Activated CD8-positive, alpha-beta memory T cell treated with anti-CD3 and anti-CD28 coated beads for 48 hours (primary cell): ENCODE data around the gene MBNL2.

ENCODE experiments used
- DNase-seq, 3 experiments: peaks; one replicate each; pipeline ENCODE4 v3.0.0-alpha.2; 2020; ENCODE audit warnings: low read depth in 2 of 3, low spot score in 2 of 3

MBNL2 gene

GRCh38 chr13:97372936-97373335 lies 150.8 kb downstream of the MBNL2 start:
- no peak for DNase-seq

- DNase-seq: no peak
Observed at GRCh38 chr13:97373787-97374186, 151.7 kb downstream of the MBNL2 start.

DNA sequence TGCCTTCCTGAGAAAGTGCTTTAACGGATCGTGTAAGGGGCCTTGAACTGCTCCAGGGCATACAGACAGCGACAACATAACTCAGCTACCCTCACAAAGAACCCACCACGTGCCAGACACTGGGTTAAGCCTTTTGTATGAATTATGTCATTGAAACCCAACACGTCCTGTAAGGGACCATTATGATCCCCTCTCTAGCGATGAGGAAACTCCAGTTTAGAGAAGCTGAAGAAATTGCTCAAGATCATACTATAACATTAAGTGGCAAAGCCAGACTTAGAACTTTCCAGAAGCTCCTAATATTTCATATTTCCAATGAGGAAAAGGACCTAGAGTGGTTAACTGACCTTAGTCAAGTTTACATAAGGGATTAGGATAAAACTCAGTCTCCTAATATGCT lies 154.8 kb downstream of the MBNL2 start:
- no peak for DNase-seq

DNA sequence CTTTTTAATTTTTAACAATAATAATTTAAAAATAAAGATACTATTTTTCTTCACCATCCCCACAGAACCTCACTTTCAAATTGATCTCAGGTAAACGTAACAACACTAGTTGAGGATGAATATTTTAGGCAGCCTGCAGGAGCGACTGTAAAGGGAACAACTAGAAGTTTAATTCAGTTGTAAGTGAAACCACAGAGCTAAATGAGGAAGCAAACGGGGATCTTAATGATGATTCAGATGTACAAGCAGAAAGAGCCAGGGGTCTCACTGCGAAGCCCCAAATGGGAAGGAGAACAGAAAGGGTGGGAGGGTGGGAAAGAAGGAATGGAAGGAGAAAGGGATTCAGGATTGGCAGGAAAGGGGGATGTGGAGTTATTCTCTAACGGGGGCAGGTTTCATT lies 157.3 kb downstream of the MBNL2 start:
- no peak for DNase-seq

- no peak for DNase-seq
Observed at GRCh38 chr13:97380696-97381095, 158.6 kb downstream of the MBNL2 start.

GRCh38 chr13:97381189-97381588 lies 159.1 kb downstream of the MBNL2 start:
- no peak for DNase-seq

- no peak for DNase-seq
Observed at GRCh38 chr13:97382276-97382675, 160.1 kb downstream of the MBNL2 start.

DNA sequence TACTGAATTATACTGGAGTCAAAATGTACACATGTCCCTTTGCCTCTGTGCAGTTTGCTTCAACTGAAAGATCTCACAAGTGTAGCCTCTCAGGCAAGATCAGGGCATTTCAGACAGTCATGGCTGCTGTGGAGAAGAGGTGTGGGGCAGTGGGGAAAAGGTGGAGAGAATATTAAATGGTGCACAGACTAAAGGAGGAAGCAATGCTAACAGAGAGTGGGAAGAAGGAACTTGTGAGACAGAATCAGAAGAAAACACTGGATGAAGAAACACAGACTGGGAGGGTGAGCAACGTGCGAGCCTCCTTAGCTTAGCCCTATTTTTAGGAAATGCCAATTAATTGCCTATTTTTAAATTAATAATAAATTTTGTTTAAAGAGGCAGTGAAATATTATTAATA lies 162.2 kb downstream of the MBNL2 start:
- DNase-seq: no peak

- no peak for DNase-seq
Observed at GRCh38 chr13:97385146-97385545, 163.0 kb downstream of the MBNL2 start.

DNA sequence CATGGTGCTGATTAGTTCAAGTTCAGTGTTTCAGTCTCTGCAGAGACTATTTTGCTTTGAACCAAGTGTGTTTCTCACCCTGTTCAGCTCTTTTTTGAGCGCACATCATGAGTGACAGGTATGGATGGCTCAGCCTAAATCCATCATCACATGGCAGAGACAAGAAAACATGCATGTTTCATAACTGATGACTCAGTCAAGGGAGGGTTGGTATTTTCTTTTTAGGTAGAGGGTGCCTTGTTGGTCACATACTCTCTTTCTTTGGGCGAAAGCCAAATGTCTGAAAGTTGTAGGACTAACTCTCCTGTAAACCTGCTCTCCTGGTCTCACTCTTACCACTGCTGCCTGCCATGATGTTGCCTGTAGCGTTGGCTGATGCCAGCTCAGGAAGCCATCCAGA lies 163.7 kb downstream of the MBNL2 start:
- DNase-seq: no peak

GRCh38 chr13:97386801-97387484 lies 164.8 kb downstream of the MBNL2 start:
- DNase-seq: no peak

GRCh38 chr13:97387485-97387839 lies 165.3 kb downstream of the MBNL2 start:
- DNase-seq: no peak

GRCh38 chr13:97387890-97388289 lies 165.8 kb downstream of the MBNL2 start:
- no peak for DNase-seq

- no peak for DNase-seq
Observed at GRCh38 chr13:97388373-97388772, 166.2 kb downstream of the MBNL2 start.

DNA sequence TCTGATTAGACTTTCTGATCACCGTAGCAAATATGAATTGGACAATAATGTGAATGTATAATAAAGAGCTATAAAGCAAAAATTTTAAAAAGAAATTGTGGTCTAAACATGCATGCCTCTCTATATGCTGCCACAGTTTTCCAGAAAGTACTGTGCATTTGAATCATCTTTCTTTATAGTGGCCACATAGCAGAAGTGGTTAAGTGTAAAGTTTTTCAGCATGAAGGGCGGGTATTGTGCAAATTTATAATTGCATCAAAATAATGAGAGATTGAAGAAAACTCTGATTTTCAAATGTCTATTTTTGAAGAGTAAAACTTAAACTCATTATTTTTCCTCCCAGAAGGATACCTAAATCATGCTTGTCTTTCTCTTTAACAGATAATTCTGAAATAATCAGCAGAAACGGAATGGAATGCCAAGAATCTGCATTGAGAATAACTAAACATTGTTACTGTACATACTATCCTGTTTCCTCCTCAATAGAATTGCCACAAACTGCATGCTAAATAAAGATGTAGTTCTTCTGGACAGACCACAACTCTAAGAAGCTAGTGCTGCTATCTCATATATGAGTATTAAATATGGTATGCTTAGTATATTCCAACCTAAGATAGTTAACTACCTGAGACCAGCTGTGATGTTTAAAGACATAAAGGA lies 168.9 kb downstream of the MBNL2 start:
- DNase-seq: no peak

GRCh38 chr13:97392020-97392419 lies 169.9 kb downstream of the MBNL2 start:
- DNase-seq: no peak

DNA sequence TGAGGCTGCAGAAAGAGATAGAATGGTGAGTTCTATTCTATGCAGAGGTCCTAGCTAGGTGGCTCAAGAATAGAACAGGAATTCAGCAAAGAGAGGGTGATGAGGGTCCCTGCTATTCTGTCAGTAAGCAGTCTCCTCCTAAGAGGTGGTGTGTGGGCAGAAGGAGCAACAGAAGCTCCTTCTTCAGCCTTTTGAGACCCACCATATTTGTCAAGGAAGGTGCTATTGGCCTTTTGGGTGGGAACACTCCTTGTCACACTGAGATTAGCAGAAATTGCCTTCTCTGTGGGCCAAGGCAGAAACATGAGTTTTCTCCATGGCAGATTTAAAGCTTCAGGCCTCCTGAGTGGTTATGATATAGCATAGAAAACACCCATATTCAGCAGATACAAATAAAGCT lies 172.4 kb downstream of the MBNL2 start:
- DNase-seq: no peak

DNA sequence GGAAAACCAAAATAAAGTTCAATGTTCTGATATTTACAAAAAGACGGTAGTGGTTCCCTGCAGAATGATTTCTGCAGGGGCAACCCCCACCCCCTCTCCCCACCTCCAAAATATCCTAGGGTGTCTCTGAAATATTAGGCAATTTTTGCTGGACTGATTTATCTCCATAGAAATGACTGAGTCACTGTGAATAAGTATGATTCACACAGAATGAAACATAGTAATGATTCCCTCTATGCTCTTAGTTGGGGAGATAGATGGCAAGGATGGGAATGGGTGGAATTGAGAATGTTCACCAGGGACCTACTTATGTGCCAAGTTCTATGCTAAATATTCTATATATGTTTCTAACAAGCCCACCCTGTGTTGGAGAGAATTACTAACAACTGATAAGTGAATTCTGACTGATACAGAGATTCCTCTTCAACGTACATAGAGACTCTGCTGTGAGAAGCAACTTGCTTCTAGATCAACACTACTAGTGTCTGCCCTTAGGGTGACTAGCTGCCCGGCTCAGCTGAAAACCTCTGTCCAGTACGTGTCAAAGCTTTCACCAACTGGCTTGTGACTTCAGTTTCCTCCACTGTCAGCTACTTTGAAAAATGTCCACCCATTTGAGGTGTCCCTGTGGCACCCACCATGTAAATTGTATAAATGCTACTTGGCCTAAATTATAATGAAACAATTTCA lies 173.5 kb downstream of the MBNL2 start:
- DNase-seq: no peak

DNA sequence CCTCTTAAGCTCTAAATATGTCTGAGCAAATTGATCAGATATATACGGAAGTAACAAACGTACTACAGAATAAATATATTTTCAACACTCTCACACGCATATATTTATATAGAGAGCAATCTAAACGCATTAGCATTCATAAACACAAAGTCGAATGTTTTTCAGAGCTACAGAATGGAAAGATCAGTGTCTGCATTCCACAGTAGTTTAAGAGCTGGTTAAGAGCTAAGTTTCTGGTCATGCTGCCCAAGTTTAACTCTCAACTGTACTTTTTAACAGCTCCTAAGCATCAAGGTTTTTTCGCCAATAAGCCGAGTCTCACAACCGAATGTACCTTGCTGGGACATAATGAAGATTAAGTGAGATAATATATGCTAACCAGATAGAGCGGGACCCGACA lies 175.1 kb downstream of the MBNL2 start:
- DNase-seq: no peak

GRCh38 chr13:97401421-97401820 lies 179.3 kb downstream of the MBNL2 start:
- no peak for DNase-seq

- DNase-seq: no peak
Observed at GRCh38 chr13:97403893-97404750, 182.0 kb downstream of the MBNL2 start.

DNA sequence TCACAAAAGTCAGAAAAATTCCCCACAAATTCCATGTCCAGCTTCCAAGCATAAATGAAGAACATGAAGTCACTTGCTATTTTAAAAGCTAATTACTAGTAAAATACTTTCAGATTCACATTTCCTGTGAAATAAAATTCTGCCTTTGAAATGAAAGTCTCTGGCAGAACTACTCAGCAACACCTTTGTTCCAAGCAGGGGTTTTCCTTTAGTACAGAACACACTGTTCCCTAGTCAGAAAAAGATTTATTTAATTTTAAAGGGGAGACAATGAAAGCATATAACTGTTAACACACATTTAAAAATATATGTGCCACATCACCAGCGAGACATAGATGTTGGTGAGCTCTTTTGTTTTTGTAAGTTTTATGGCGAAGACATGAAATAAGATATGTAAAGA lies 185.4 kb downstream of the MBNL2 start:
- DNase-seq: no peak
